Measurements from ENCODE around the gene POP4. TPM values are rescaled to one million over a fixed set of nuclear protein-coding genes. Genes with fewer than 3 reads are reported as not detected.

Gene POP4
- total RNA-seq, 1 donor from 2014 or later, result 66.4 TPM

DNA sequence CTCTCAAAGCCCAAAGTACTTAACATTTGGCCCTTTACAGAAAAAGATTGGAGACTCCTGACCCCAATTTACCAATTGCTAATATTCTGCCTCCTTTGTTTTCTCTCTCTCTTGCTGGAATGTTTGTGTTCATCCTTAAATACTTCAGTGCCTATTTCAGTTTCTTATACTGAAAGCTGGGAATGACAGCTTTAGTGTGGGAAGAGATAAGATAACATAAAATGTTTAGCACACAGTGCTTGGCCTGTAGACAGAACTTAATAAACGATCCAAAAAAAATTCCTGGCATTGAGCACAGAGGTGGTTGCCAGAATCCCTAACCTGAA lies 56.2 kb downstream of the POP4 start:
- DNase-seq (ENCODE audit: low read depth), result no peak

DNA sequence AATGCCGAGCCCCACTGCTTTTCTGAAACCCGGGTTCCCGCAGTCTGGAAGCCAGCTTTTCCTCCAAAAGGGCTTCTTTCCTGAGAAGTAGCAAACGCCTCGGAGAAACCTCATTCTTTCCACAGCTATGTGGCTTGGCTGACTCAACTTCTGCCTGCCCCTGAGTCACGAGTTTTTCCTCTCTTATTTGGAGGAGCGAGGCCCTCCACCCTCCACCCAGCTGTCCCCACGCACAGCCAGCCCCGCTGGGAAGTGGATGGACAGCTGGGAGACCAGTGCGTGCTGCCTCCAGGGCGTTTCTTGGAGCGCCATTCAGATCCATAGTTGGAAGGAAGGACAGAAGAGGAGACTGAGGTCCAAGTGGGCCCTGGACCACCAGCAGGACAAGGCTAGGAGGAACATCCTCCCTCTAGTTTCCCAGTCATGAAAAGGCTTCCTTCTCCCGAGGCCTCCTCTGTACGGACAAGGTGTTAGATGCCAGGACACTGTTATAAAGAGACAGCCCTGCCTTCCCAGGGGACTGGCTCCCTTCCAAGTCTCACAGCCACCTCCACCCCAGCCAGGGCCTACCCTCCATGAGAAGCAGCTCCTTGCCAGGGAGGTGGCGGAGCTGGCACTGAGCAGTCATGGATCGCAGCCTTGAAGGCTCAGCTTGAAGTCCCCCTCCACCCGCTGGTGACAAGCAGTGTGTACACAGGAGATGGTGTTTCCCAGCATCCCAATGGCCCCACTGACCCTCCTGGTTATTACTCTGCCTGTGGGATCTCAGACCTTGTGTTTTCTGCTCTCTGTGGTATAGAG lies 56.7 kb downstream of the POP4 start:
- peak; percentile 78 for DNase-seq (ENCODE audit: low read depth)

DNA sequence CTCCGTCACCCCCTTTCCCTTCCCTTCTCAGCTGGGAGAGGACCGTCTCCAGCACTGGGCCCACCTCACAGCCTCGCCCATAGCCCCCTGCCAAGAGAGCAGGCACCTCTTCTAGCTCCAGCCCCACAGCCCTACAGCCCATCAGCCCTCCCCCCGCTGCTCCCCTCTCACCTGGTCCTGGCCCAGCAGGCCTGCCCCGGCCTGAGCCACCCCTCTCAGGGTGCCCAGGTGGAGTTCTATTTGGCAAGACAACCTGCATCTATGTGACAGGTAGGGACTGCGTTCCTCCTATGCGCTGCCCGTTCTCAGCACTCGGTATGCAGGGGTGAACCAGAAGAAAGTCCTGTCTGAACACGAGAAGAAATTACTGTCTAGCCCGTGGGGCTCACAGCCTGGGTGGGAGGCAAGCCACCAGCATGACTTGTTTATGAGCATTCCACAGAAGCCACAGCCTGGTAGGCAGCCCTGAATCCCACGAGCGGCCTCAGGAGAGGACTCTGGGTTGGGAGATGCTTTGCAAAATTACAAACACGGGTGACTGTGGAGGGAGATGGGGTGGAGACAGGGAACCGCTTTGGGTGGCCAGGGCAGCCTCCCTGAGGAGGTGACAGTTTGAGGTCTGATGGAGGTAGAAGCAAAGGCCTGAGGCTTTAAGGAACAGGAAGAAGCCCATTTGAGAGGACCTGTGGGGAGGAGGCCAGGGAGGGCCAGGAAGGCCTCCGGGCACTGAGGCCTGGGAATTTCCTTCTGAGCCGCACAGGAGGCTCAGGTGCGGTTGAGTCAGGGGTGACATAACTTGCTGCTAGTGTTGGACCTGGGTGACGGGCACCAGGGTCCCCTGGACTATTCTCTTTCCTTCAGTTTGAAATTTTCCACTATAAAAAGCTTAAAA lies 58.0 kb downstream of the POP4 start:
- peak; percentile 26 for DNase-seq (ENCODE audit: low read depth)

DNA sequence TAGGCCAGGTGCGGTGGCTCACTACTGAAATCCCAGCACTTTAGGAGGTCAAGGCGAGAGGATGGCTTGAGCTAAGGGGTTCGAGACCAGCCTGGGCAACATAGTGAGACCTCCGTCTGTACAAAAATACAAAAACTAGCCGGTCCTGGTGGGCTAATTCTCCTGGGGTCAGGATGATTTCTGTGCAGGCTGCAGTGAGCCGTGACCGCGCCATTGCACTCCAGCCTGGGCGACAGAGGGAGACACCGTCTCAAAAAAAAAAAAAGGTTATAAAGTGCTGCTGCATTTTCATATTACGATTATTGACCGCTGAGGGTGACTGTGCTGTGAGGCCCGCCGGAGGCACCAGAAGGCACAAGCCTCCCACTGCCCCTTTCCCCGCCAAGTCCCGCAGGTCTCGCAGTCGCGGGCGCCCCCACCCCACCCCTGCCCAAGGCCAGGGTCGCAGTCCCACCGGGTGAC lies 58.7 kb downstream of the POP4 start:
- no peak for DNase-seq (ENCODE audit: low read depth)

DNA sequence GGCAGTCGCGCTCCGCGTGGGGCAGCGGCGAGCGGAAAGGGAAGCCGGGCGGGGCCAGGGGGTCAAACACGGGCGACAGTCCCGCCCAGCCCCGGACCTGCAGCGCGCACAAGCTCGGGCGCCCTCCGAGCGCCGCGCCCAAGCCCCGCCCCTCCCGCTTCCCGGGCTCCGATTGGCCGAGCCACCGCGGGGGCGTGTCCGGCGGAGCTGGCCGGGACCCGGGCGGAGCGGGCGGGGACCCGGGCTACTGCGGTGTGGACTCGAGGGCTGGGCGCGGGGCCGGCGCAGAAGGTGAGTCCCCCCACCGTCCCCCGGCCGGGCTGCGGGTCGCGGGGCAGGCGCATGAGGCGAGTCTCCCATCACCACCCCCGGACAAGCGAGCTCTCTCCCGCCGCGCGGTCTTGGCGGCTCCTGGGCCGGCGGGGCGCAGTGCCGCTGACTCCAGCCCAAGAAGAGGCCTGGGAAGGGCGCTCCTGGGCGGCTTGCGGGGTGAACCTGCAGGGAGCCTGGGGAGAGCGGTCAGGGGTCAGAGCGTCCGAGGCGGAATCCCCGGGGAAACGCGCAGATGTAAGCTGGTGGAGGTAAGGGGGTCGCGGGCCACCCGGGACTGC lies 59.2 kb downstream of the POP4 start, which contains the start of gene PLEKHF1:
Gene PLEKHF1, plus strand, starts transcription at position 247 of the 611 bp plus-strand sequence. CDS start 8,379 bp downstream, outside the sequence.
- DNase-seq (ENCODE audit: low read depth), result peak; percentile 35

DNA sequence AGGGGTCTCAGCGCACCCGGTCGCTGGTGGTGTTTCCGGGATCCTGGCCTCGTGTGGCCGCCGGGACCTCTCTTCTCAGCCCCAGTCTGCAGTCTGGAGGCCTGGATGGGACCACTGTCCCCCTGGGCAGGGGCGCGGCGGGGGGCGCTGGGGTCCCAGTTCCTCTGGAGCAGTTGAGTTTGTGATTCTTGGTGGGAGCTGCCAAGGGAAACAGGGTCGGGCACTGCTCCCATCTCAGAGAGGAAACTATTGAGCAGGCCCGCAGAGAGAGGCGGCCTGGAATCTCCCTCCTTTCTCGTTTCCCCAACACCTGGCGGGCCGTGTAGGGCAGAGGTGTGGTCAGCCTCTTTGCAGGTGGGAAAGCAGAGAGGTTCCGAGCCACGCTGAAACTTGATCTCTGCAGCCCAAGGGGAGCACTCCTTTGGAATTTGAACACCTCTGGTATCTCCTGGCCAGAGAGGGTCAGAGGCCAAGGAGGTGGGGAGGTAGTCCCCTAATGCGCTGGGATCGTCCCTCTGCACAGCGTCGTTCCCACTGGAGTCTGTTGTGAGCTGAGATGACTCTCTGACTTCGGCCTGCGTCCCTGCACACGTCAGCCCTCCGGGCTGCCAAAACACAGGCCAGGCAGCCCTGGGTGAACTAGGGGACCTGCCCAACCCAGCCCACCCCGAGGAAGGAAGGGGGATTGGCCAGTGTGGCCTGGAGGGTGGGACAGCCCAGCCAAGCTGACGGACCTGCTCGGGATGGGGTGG lies 59.9 kb downstream of the POP4 start:
- no peak for DNase-seq (ENCODE audit: low read depth)

Other genes starting within 250 kb of the POP4 start
- not detected in 2 replicates for gene VSTM2B, start 80.3 kb upstream of the POP4 start, total RNA-seq
- 7.6 and 20.7 TPM in 2 replicates for gene PLEKHF1, start 59.2 kb downstream of the POP4 start, total RNA-seq
- 36.7 and 37.3 TPM in 2 replicates for gene C19orf12, start 109.0 kb downstream of the POP4 start, total RNA-seq
- 6.0 and 8.3 TPM in 2 replicates for gene CCNE1, start 205.7 kb downstream of the POP4 start, total RNA-seq